BJ (cell line): ENCODE measurements around the gene EVC2. TPM values are rescaled to one million over a fixed set of nuclear protein-coding genes. Genes with fewer than 3 reads are reported as not detected.

Experiments used
- CTCF ChIA-PET: fragments of 350-600 bp; formaldehyde crosslinking; extraction: SDS; loops from one replicate; lab custom pipeline; 2021; ENCODE audit warnings: antibody characterized with exemption, inconsistent platforms; lab: Yijun Ruan, JAX
- POLR2A ChIA-PET: fragments of 300-600 bp; sonication (Branson Sonifier 250); formaldehyde crosslinking; extraction: SDS; loops from one replicate; lab custom pipeline; 2021; ENCODE audit warnings: antibody characterized with exemption; lab: Charles Lee
- DNase-seq: peaks from one replicate; pipeline ENCODE4 v3.0.0-alpha.2; 2011; ENCODE audit warnings: low read depth
- H3K27me3 ChIP-seq: 2 replicates; pipeline ENCODE4 v1.6.0; 2011; ENCODE audit warnings: low read length; ENCODE audit not compliant: control insufficient read depth, insufficient read depth
- H3K36me3 ChIP-seq: 2 replicates; pipeline ENCODE4 v1.5.1; 2011; ENCODE audit warnings: low read length; ENCODE audit not compliant: control insufficient read depth, insufficient read depth
- H3K4me3 ChIP-seq: 2 replicates; pipeline ENCODE4 v1.5.1; 2011; ENCODE audit warnings: low read depth, mild to moderate bottlenecking, control low read depth, low read length
- CTCF ChIP-seq: IDR thresholded peaks from 2 replicates; pipeline ENCODE4 v1.5.1; 2011; ENCODE audit warnings: low read depth, mild to moderate bottlenecking, control low read depth, inconsistent platforms, low read length, moderate library complexity; ENCODE audit not compliant: insufficient read depth
- polyA plus RNA-seq: library from polyadenylated mRNA; depleted of rRNA; stranded (reverse); fragments of >200 nt; gene quantifications from 2 replicates; pipeline ENCODE4 v1.2.3, GENCODE V29; 2011

The EVC2 gene
- polyA plus RNA-seq, 1 experiment: 2.2 TPM

- POLR2A ChIA-PET: no interaction called here
- Histone ChIP-seq H3K27me3 (no peaks in the 10 kb centered on the region), H3K4me3 (no peak overlapping the region), H3K36me3 (peaks cover 12% of the 10 kb centered on the region; the same call in 1 of the 2 replicates)
- no peak for TF ChIP-seq CTCF
- no peak for DNase-seq
- CTCF ChIA-PET: no interaction called here
Measured at GRCh38 chr4:5630762-5631161, 77.6 kb downstream of the EVC2 start.

- no peak for DNase-seq
- peaks cover 17% of the 10 kb centered on the region; the same call in 1 of the 2 replicates for H3K36me3 ChIP-seq
- TF ChIP-seq CTCF: no peak
- CTCF ChIA-PET: no interaction called here
- H3K27me3 ChIP-seq: no peaks in the 10 kb centered on the region
- POLR2A ChIA-PET: no interaction called here
- no peak overlapping the region for H3K4me3 ChIP-seq
Measured at GRCh38 chr4:5629542-5629941, 78.8 kb downstream of the EVC2 start.

DNA sequence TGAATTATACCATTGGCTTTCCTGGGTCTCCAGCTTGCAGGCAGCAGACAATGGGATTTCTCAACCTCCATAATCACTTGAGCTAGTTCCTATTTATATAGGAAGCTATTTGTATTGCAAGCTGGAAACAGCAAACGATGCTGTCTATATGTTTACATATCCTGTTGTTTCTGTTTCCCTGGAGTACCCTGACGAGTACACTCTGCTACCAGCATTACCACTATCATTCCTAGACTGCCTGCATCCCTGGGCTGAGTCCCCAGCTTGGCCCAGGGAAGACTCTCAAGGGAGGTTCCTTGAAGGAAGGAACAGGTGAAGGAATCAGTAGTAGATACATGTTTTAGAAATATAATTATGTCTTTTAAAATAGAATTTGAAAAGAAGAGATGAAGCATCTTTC is 81.4 kb downstream of the EVC2 start:
- CTCF ChIA-PET: interaction anchor here (0.9 to 1.7 kb wide), 3 partner anchors 10 to 83 kb away, joined by 3 read pairs; no protein-coding TSS in a partner anchor
- Histone ChIP-seq H3K36me3 (peaks cover 18% of the 10 kb centered on the region), H3K27me3 (no peaks in the 10 kb centered on the region), H3K4me3 (no peak overlapping the region)
- POLR2A ChIA-PET: no interaction called here
- no peak for TF ChIP-seq CTCF
- no peak for DNase-seq

DNA sequence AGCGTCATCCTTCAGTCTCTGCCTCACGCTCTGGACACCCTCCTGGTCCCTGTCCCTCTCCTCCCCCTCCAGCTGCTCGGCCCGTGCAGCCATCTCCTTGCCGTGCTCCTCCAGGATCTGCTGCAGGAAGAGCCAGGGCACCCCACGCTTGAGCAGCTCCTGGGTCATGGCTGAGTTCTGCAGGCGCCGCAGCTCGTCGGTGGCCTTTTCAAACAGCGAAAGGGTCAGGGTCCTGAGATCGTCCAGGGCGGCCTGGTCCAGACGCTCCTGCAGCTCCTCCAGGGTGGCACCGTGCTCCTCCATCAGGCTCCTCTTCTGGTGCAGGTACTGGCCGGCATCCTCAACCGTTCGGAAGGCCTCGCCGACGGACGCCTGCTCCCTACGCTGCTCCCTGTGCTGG is 85.8 kb downstream of the EVC2 start:
- CTCF ChIA-PET: interaction anchor here (1.7 kb wide), 1 partner anchor 10 kb away, joined by 5 read pairs; no protein-coding TSS in a partner anchor
- no peak for DNase-seq
- POLR2A ChIA-PET: no interaction called here
- peaks cover 27% of the 10 kb centered on the region for H3K36me3 ChIP-seq
- no peaks in the 10 kb centered on the region for H3K27me3 ChIP-seq
- no peak overlapping the region for H3K4me3 ChIP-seq
- TF ChIP-seq CTCF: no peak

GRCh38 chr4:5619913-5620625 is 88.3 kb downstream of the EVC2 start:
- Histone ChIP-seq H3K27me3 (no peaks in the 10 kb centered on the region), H3K4me3 (no peak overlapping the region), H3K36me3 (peaks cover 34% of the 10 kb centered on the region)
- TF ChIP-seq CTCF: no peak
- ChIA-PET POLR2A (no interaction called here), CTCF (no interaction called here)
- DNase-seq: no peak
